AG04449 (cell line): ENCODE data around the gene PIBF1.
"Not testable (repeated sequence)": the region's sequence is repeated elsewhere in the genome, so short reads cannot be mapped to it uniquely, and the experiment has no call there.

ENCODE experiments used
- CTCF ChIA-PET: fragments of 350-600 bp; formaldehyde crosslinking; extraction: SDS; loops from one replicate; lab custom pipeline; 2021; ENCODE audit warnings: antibody characterized with exemption; lab: Yijun Ruan, JAX
- POLR2A ChIA-PET: fragments of 400-600, 350-600 bp; formaldehyde crosslinking; extraction: SDS; loops from one replicate; lab custom pipeline; 2020; ENCODE audit warnings: antibody characterized with exemption, inconsistent platforms; lab: Yijun Ruan, JAX
- DNase-seq: peaks from one replicate; pipeline ENCODE4 v3.0.0-alpha.2; 2010; ENCODE audit warnings: low read depth, low spot score
- H3K4me3 ChIP-seq: 2 replicates; pipeline ENCODE4 v1.5.1; 2011; ENCODE audit warnings: low read depth, mild to moderate bottlenecking, control low read depth, low read length
- CTCF ChIP-seq: IDR thresholded peaks from one replicate; pipeline ENCODE4 v1.5.1; 2011; ENCODE audit warnings: mild to moderate bottlenecking, moderate library complexity, low read length, control low read depth, inconsistent platforms; ENCODE audit not compliant: insufficient read depth; ENCODE audit errors: missing control alignments

Gene PIBF1

GRCh38 chr13:72788831-72789230, 6.9 kb downstream of the PIBF1 start:
- POLR2A ChIA-PET, result no interaction called here
- TF ChIP-seq CTCF, result no peak
- CTCF ChIA-PET, result no interaction called here
- no peak for DNase-seq
- H3K4me3 ChIP-seq, result no peak overlapping the region

GRCh38 chr13:72792640-72793039, 10.7 kb downstream of the PIBF1 start:
- no peak for TF ChIP-seq CTCF
- H3K4me3 ChIP-seq, result no peak overlapping the region
- no peak for DNase-seq
- ChIA-PET POLR2A (no interaction called here), CTCF (no interaction called here)

- DNase-seq, result no peak
- CTCF ChIA-PET, result no interaction called here
- H3K4me3 ChIP-seq, result no peak overlapping the region
- POLR2A ChIA-PET, result no interaction called here
- TF ChIP-seq CTCF, result no peak
Measured at GRCh38 chr13:72798817-72799216, 16.9 kb downstream of the PIBF1 start.

- CTCF ChIA-PET, result no interaction called here
- no peak overlapping the region for H3K4me3 ChIP-seq
- POLR2A ChIA-PET, result no interaction called here
- no peak for TF ChIP-seq CTCF
- DNase-seq, result no peak
Measured at GRCh38 chr13:72804301-72804700, 22.4 kb downstream of the PIBF1 start.

- ChIA-PET CTCF (interaction anchor here (0.7 to 1.4 kb wide), 4 partner anchors 8 to 905 kb away, joined by 3 to 4 read pairs (median 4); no protein-coding TSS in a partner anchor), POLR2A (no interaction called here)
- no peak overlapping the region for H3K4me3 ChIP-seq
- no peak for TF ChIP-seq CTCF
- DNase-seq, result no peak
Measured at GRCh38 chr13:72805676-72806346, 23.9 kb downstream of the PIBF1 start.

- H3K4me3 ChIP-seq, DNase-seq, CTCF ChIA-PET, POLR2A ChIA-PET: not testable (repeated sequence)
Measured at GRCh38 chr13:72806514-72806913, 24.6 kb downstream of the PIBF1 start.
